AG09319 (cell line): ENCODE results near the gene A3GALT2.

Experiments used
- DNase-seq: peaks from one replicate; pipeline ENCODE4 v3.0.0-alpha.2; 2010; ENCODE audit warnings: low read depth; ENCODE audit errors: extremely low read depth
- CTCF ChIP-seq: IDR thresholded peaks from 2 replicates; pipeline ENCODE4 v1.5.1; 2011; ENCODE audit warnings: low read depth, mild to moderate bottlenecking, inconsistent platforms, low read length, moderate library complexity

The A3GALT2 gene

GRCh38 chr1:33265780-33266605, 54.9 kb downstream of the A3GALT2 start:
- DNase-seq: no peak
- no peak for TF ChIP-seq CTCF

GRCh38 chr1:33263890-33264504, 56.9 kb downstream of the A3GALT2 start:
- TF ChIP-seq CTCF: no peak
- DNase-seq: no peak

GRCh38 chr1:33261344-33261743, 59.6 kb downstream of the A3GALT2 start:
- no peak for DNase-seq
- no peak for TF ChIP-seq CTCF

- DNase-seq: no peak
- no peak for TF ChIP-seq CTCF
Observed at GRCh38 chr1:33260439-33260838, 60.5 kb downstream of the A3GALT2 start.

- no peak for DNase-seq
Observed at GRCh38 chr1:33259879-33260278, 61.0 kb downstream of the A3GALT2 start.

GRCh38 chr1:33258788-33259274, 62.1 kb downstream of the A3GALT2 start:
- no peak for TF ChIP-seq CTCF
- no peak for DNase-seq

More at GRCh38 chr1:33259879-33260278, 61.0 kb downstream of the A3GALT2 start:
- TF ChIP-seq CTCF: no peak
